Tibial nerve (tissue), 4 donors: ENCODE measurements around the gene DDN. TPM values are rescaled to one million over a fixed set of nuclear protein-coding genes. Genes with fewer than 3 reads are reported as not detected.

Source experiments
- DNase-seq, 2 donors: peaks; one replicate each; pipeline ENCODE4 v3.0.0-alpha.2; 2019; ENCODE audit warnings: low spot score in 2 of 2
- H3K27ac ChIP-seq, 4 donors: fragments of 200-600 bp; sonication (generic) in 3 of 4; one replicate each; pipeline ENCODE4 v1.5.1; 2017 to 2019; ENCODE audit warnings: mild to moderate bottlenecking in 1 of 4
- H3K27me3 ChIP-seq, 2 donors: fragments of 200-600 bp; sonication (generic) in 1 of 2; one replicate each; pipeline versions ENCODE4 v1.5.1 to v1.6.0; 2017 to 2019
- H3K36me3 ChIP-seq, 3 donors: fragments of 200-600 bp; sonication (generic); one replicate each; pipeline ENCODE4 v1.5.1; 2018 to 2019
- H3K4me1 ChIP-seq, 4 donors: fragments of 200-600 bp; sonication (generic) in 3 of 4; one replicate each; pipeline ENCODE4 v1.5.1; 2017 to 2019
- H3K4me3 ChIP-seq, 4 donors: fragments of 200-600 bp; sonication (generic) in 3 of 4; one replicate each; pipeline ENCODE4 v1.5.1; 2017 to 2019; ENCODE audit warnings: mild to moderate bottlenecking in 1 of 4, moderate library complexity in 1 of 4
- H3K9me3 ChIP-seq, 4 donors: fragments of 200-600 bp; sonication (generic) in 3 of 4; one replicate each; pipeline ENCODE4 v1.5.1; 2017 to 2019
- CTCF ChIP-seq, 5 experiments: fragments of 200-600 bp in 3 of 5; fragments of 450-650 bp in 2 of 5; sonication (generic) in 3 of 5; IDR thresholded peaks; one replicate each; pipeline ENCODE4 v1.5.1; 2016 to 2019; ENCODE audit warnings: antibody characterized with exemption in 5 of 5, mild to moderate bottlenecking in 3 of 5, moderate library complexity in 2 of 5
- EP300 ChIP-seq, 2 donors: sonication (generic); formaldehyde crosslinking; IDR thresholded peaks; one replicate each; pipeline ENCODE4 v1.6.1; 2017; ENCODE audit warnings: antibody characterized with exemption in 2 of 2, mild to moderate bottlenecking in 1 of 2
- POLR2A ChIP-seq, 2 donors: fragments of 450-650 bp; IDR thresholded peaks; one replicate each; pipeline ENCODE4 v1.6.1; 2017; ENCODE audit warnings: antibody characterized with exemption in 2 of 2, mild to moderate bottlenecking in 2 of 2, moderate library complexity in 2 of 2
- WGBS, 2 donors: methylation state at CpG; one replicate each; pipeline ENCODE4 v1.1.5; 2018; 5-methylcytosine and 5-hydroxymethylcytosine counted together
- total RNA-seq, 4 donors: library from RNA; depleted of rRNA; stranded (reverse); fragments of >200 nt; gene quantifications; one replicate each; pipeline ENCODE4 v1.1.0, GENCODE V29; 2016

Gene DDN
- total RNA-seq, 4 donors from 2014 or later: not detected

GRCh38 chr12:49039421-49040363 lies 40.5 kb upstream of the DDN start:
- TF ChIP-seq CTCF (IDR thresholded peaks at IDR 0.05) (no peak), EP300 (IDR thresholded peaks at IDR 0.05) (no peak), POLR2A (IDR thresholded peaks at IDR 0.05) (no peak)
- DNase-seq: no peak
- no peak overlapping the region for H3K27ac ChIP-seq
- H3K9me3 ChIP-seq: no peaks in the 10 kb centered on the region
- WGBS, 2 donors: 87 to 92% methylated on average over 30 of the region's 30 CpGs
- H3K4me3 ChIP-seq: no peak overlapping the region
- H3K4me1 ChIP-seq: no peaks in the 10 kb centered on the region
- H3K27me3 ChIP-seq: no peaks in the 10 kb centered on the region
- H3K36me3 ChIP-seq: peaks cover 0 to 100% (median 60%) of the 10 kb centered on the region in 3 donors

- DNase-seq: no peak
- peaks cover 0 to 100% (median 55%) of the 10 kb centered on the region in 3 donors for H3K36me3 ChIP-seq
These were observed 39.2 kb upstream of the DDN start for GRCh38 chr12:49038291-49038955.

GRCh38 chr12:49037947-49038237 lies 38.7 kb upstream of the DDN start:
- no peaks in the 10 kb centered on the region for H3K9me3 ChIP-seq
- WGBS, 2 donors: 75 to 77% methylated on average over 3 to 6 of the region's 7 CpGs
- peak in 1 of 2 donors; percentile 3 for TF ChIP-seq EP300 (IDR thresholded peaks at IDR 0.05)
- TF ChIP-seq POLR2A (IDR thresholded peaks at IDR 0.05): no peak
- H3K36me3 ChIP-seq: peaks cover 0 to 100% (median 54%) of the 10 kb centered on the region in 3 donors
- DNase-seq: no peak
- no peaks in the 10 kb centered on the region for H3K4me1 ChIP-seq
- no peaks in the 10 kb centered on the region for H3K27me3 ChIP-seq
- no peak overlapping the region for H3K4me3 ChIP-seq
- H3K27ac ChIP-seq: no peak overlapping the region

More at GRCh38 chr12:49038291-49038955, 39.2 kb upstream of the DDN start:
- Histone ChIP-seq H3K4me3 (no peak overlapping the region), H3K27me3 (no peaks in the 10 kb centered on the region), H3K9me3 (no peaks in the 10 kb centered on the region), H3K4me1 (no peaks in the 10 kb centered on the region), H3K27ac (no peak overlapping the region)
- WGBS, 2 donors: 91 to 92% methylated on average over 14 to 19 of the region's 20 CpGs
- TF ChIP-seq POLR2A (IDR thresholded peaks at IDR 0.05) (no peak), CTCF (IDR thresholded peaks at IDR 0.05) (no peak), EP300 (IDR thresholded peaks at IDR 0.05) (no peak)

- DNase-seq: no peak
- Histone ChIP-seq H3K9me3 (no peaks in the 10 kb centered on the region), H3K4me3 (no peak overlapping the region), H3K27me3 (no peaks in the 10 kb centered on the region), H3K27ac (no peak overlapping the region), H3K36me3 (peaks cover 0 to 100% (median 51%) of the 10 kb centered on the region in 3 donors), H3K4me1 (no peaks in the 10 kb centered on the region)
- TF ChIP-seq CTCF (IDR thresholded peaks at IDR 0.05) (no peak), EP300 (IDR thresholded peaks at IDR 0.05) (peak in 1 of 2 donors; percentile 4)
- 91 to 95% methylated on average over 8 of the region's 9 CpGs for WGBS, 2 donors
These were observed 38.2 kb upstream of the DDN start for GRCh38 chr12:49037111-49037946.

GRCh38 chr12:49036029-49036428 lies 36.9 kb upstream of the DDN start:
- peaks cover 3 to 100% (median 40%) of the 10 kb centered on the region in 3 donors for H3K36me3 ChIP-seq
- no peak overlapping the region for H3K4me3 ChIP-seq
- TF ChIP-seq CTCF (IDR thresholded peaks at IDR 0.05) (no peak), EP300 (IDR thresholded peaks at IDR 0.05) (no peak), POLR2A (IDR thresholded peaks at IDR 0.05) (no peak)
- no peaks in the 10 kb centered on the region for H3K9me3 ChIP-seq
- DNase-seq: no peak
- no peak overlapping the region for H3K27ac ChIP-seq
- no peaks in the 10 kb centered on the region for H3K4me1 ChIP-seq
- WGBS, 2 donors: 70 to 94% methylated on average over 4 of the region's 4 CpGs
- H3K27me3 ChIP-seq: no peaks in the 10 kb centered on the region
